BLaER1 treated with 17β-estradiol and CSF1 and Interleukin-3, amounts not matched to agents 10 nM and 100 nM (cell line): Measurements from ENCODE around the gene ABCA7.

Experiments
- H3K27ac ChIP-seq, 11 experiments: shearing (Covaris generic); formaldehyde crosslinking; 2 replicates each; pipeline ENCODE4 v1.8.1; 2022
- H3K27me3 ChIP-seq, 11 experiments: shearing (Covaris generic); formaldehyde crosslinking; 2 replicates each; pipeline ENCODE4 v1.8.1; 2022
- H3K36me3 ChIP-seq, 11 experiments: shearing (Covaris generic); formaldehyde crosslinking; 2 replicates each; pipeline ENCODE4 v1.8.1; 2022
- H3K4me1 ChIP-seq, 10 experiments: shearing (Covaris generic); formaldehyde crosslinking; 2 replicates each; pipeline ENCODE4 v1.8.1; 2022
- H3K4me2 ChIP-seq, 11 experiments: shearing (Covaris generic); formaldehyde crosslinking; 2 replicates each; pipeline ENCODE4 v1.8.1; 2022
- H3K4me3 ChIP-seq, 10 experiments: shearing (Covaris generic); formaldehyde crosslinking; 2 replicates each; pipeline ENCODE4 v1.8.1; 2022
- H3K9ac ChIP-seq, 11 experiments: shearing (Covaris generic); formaldehyde crosslinking; 2 replicates each; pipeline ENCODE4 v1.8.1; 2022
- H3K9me3 ChIP-seq, 11 experiments: shearing (Covaris generic); formaldehyde crosslinking; replicated peaks in 1 of 11; 2 replicates each; pipeline ENCODE4 v1.8.1; 2022
- H4K20me1 ChIP-seq, 11 experiments: shearing (Covaris generic); formaldehyde crosslinking; 2 replicates each; pipeline ENCODE4 v1.8.1; 2022
- Cebpa-rat ChIP-seq, 11 experiments: shearing (Covaris generic); IDR thresholded peaks; 2 replicates each; pipeline ENCODE4 v1.8.1; 2022

ABCA7 gene

DNA sequence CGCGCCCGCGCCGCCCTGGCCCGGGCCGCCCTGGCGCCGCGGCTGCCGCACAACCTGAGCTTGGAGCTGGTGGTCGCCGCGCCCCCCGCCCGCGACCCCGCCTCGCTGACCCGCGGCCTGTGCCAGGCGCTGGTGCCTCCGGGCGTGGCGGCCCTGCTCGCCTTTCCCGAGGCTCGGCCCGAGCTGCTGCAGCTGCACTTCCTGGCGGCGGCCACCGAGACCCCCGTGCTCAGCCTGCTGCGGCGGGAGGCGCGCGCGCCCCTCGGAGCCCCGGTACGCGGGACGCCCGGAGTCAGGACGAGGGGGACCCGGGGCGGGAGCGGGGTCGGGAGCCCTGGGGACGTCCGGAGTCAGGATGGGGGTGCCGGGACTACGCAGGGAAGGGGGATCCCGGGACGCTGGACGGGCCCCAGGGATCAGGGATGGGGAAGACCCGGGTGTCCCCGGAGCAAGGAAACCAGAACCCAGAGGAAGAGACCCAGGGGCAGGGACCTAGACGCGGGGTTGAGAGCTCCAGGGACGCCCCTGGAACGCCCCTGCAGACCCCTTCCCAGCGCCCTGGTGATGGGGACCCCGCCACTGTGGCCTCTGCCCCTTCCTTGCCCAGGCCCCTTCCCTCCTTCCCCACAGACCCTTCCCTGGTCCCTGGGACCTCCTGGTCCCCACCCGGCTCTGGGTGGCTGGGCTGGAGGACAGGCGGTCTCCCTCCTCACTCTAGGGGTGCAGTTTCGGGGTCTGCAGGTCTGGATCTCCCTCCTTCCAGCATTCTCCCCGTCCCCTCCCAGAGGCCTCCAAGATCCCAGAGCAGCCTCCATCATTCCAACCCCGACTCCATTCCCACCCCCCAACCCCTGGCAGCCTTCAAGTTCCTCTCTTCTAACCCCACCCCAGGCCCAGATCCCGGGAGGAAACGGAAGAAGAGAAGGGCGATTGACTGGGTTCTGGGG lies 39.0 kb upstream of the ABCA7 start:
- peak overlapping the region; percentile 31 to 63 (median 46); a peak in 16 of 20 replicates for H3K4me3 ChIP-seq
- no peak overlapping the region for H3K27ac ChIP-seq
- peak overlapping the region; percentile 51 to 90 (median 73) for H3K4me2 ChIP-seq
- H3K9me3 ChIP-seq: no peaks in the 10 kb centered on the region
- peaks cover 76 to 84% (median 81%) of the 10 kb centered on the region in 11 experiments for H3K27me3 ChIP-seq
- peak overlapping the region in 5 of 11 experiments; percentile 9 to 59 (median 32); a peak in 7 of 22 replicates for H3K9ac ChIP-seq
- peaks cover 0 to 77% (median 31%) of the 10 kb centered on the region in 11 experiments; a peak in 20 of 22 replicates for H4K20me1 ChIP-seq
- peaks cover 18 to 25% (median 22%) of the 10 kb centered on the region in 10 experiments for H3K4me1 ChIP-seq
- H3K36me3 ChIP-seq: no peaks in the 10 kb centered on the region
- TF ChIP-seq Cebpa-rat (IDR thresholded peaks at IDR 0.05): no peak

DNA sequence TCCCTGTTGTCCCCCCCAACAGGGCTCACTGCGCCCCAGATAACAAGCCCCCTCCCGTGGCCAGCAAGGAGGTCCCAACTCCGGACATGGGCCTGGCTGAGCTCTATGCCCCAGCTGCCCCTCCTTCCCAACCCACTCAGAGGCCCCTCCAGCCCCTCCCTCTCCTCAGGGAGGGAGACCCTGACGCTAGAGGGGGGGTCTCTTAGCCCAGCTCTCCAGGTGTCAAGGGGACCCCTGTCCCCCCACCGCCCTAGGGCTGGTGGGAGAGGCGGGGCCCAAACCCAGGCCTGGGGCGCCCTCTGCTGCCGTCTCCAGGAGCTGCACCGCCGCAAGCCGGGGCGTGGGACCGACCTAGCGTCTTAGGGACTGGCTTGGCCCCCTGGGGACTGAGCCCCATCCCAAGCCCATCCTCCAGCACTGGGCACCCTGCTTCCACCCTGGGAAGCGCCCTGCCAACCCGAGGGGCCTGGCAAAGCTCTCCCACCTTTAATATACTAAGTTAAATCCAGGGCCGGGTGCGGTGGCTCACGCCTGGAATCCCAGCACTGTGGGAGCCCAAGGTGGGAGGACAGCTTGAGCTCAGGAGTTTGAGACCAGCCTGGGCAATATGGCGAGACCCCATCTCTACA lies 38.3 kb upstream of the ABCA7 start:
- no peaks in the 10 kb centered on the region for H3K9me3 ChIP-seq
- TF ChIP-seq Cebpa-rat (IDR thresholded peaks at IDR 0.05): no peak
- H3K4me2 ChIP-seq: peak overlapping the region in 10 of 11 experiments; percentile 17 to 90 (median 73); a peak in 17 of 22 replicates
- peaks cover 68 to 76% (median 73%) of the 10 kb centered on the region in 11 experiments for H3K27me3 ChIP-seq
- peak overlapping the region in 5 of 10 experiments; percentile 39 to 63 (median 54); a peak in 7 of 20 replicates for H3K4me3 ChIP-seq
- H4K20me1 ChIP-seq: peaks cover 0 to 74% (median 28%) of the 10 kb centered on the region in 11 experiments; a peak in 18 of 22 replicates
- peaks cover 0 to 4% (median 0%) of the 10 kb centered on the region in 11 experiments; a peak in 1 of 22 replicates for H3K36me3 ChIP-seq
- H3K4me1 ChIP-seq: peaks cover 10 to 17% (median 15%) of the 10 kb centered on the region in 10 experiments; a peak in 17 of 20 replicates
- no peak overlapping the region for H3K27ac ChIP-seq
- H3K9ac ChIP-seq: no peak overlapping the region; a peak in 1 of 22 replicates

DNA sequence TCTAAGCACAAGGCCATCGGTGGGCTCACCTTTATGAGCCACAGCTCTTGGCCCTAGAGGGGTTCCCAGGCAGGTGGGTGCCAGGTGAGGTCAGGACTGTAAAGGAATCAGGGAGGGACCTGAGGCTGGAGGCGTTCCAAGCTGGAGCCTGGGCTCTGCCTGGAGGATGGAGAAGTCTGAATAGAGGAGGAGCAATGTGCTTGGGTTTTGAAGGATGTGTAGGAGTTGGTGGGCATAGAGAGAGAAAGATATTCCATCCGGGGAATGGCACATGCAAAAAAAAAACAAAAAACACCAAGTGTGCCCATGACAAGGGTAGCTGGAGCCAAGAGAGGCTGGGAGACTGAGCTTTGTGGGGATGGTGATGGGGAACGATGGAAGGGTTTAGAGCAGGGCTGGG lies 37.3 kb upstream of the ABCA7 start:
- no peak overlapping the region for H3K27ac ChIP-seq
- H3K36me3 ChIP-seq: peaks cover 0 to 12% (median 0%) of the 10 kb centered on the region in 11 experiments; a peak in 3 of 22 replicates
- peaks cover 0 to 78% (median 28%) of the 10 kb centered on the region in 11 experiments; a peak in 18 of 22 replicates for H4K20me1 ChIP-seq
- H3K27me3 ChIP-seq: peaks cover 59 to 67% (median 64%) of the 10 kb centered on the region in 11 experiments
- H3K4me2 ChIP-seq: no peak overlapping the region
- H3K4me3 ChIP-seq: no peak overlapping the region
- H3K9ac ChIP-seq: no peak overlapping the region
- no peaks in the 10 kb centered on the region for H3K9me3 ChIP-seq
- peaks cover 10 to 16% (median 15%) of the 10 kb centered on the region in 10 experiments; a peak in 14 of 20 replicates for H3K4me1 ChIP-seq
- TF ChIP-seq Cebpa-rat (IDR thresholded peaks at IDR 0.05): no peak

DNA sequence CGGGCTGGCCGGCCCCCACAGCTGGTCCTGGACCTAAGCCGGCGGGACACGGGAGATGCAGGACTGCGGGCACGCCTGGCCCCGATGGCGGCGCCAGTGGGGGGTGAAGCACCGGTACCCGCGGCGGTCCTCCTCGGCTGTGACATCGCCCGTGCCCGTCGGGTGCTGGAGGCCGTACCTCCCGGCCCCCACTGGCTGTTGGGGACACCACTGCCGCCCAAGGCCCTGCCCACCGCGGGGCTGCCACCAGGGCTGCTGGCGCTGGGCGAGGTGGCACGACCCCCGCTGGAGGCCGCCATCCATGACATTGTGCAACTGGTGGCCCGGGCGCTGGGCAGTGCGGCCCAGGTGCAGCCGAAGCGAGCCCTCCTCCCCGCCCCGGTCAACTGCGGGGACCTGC lies 36.6 kb upstream of the ABCA7 start:
- Histone ChIP-seq H3K36me3 (peaks cover 0 to 12% (median 0%) of the 10 kb centered on the region in 11 experiments; a peak in 6 of 22 replicates), H3K4me1 (peaks cover 10 to 16% (median 15%) of the 10 kb centered on the region in 10 experiments; a peak in 14 of 20 replicates), H3K4me3 (no peak overlapping the region), H3K9me3 (no peaks in the 10 kb centered on the region), H3K9ac (no peak overlapping the region), H3K27ac (no peak overlapping the region), H3K27me3 (peaks cover 52 to 60% (median 57%) of the 10 kb centered on the region in 11 experiments), H4K20me1 (peaks cover 0 to 72% (median 25%) of the 10 kb centered on the region in 11 experiments; a peak in 18 of 22 replicates), H3K4me2 (no peak overlapping the region)
- no peak for TF ChIP-seq Cebpa-rat (IDR thresholded peaks at IDR 0.05)

DNA sequence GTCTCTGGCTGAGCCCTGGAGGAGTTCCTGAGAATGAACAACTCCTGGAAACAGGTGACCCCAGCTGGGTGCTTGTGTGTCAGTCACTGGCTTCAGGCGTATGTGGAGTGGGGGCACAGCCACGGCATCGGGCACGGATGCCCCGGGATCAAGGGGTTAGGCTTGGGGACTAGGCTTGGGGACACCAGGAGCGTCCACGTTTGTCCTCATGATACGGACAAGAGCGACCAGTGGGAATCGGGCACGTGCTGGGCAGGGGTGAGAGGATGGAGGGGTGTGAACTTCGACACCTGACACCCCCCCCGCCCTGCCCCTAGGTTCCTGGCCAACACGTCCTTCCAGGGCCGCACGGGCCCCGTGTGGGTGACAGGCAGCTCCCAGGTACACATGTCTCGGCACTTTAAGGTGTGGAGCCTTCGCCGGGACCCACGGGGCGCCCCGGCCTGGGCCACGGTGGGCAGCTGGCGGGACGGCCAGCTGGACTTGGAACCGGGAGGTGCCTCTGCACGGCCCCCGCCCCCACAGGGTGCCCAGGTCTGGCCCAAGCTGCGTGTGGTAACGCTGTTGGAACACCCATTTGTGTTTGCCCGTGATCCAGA lies 35.6 kb upstream of the ABCA7 start:
- Histone ChIP-seq H3K4me2 (no peak overlapping the region), H3K4me3 (no peak overlapping the region), H3K4me1 (peaks cover 10 to 16% (median 15%) of the 10 kb centered on the region in 10 experiments; a peak in 14 of 20 replicates), H3K9me3 (no peaks in the 10 kb centered on the region), H3K27ac (no peak overlapping the region), H3K36me3 (peaks cover 6 to 23% (median 10%) of the 10 kb centered on the region in 11 experiments), H3K27me3 (peaks cover 42 to 50% (median 47%) of the 10 kb centered on the region in 11 experiments), H3K9ac (no peak overlapping the region), H4K20me1 (peaks cover 0 to 74% (median 30%) of the 10 kb centered on the region in 11 experiments; a peak in 20 of 22 replicates)
- no peak for TF ChIP-seq Cebpa-rat (IDR thresholded peaks at IDR 0.05)

DNA sequence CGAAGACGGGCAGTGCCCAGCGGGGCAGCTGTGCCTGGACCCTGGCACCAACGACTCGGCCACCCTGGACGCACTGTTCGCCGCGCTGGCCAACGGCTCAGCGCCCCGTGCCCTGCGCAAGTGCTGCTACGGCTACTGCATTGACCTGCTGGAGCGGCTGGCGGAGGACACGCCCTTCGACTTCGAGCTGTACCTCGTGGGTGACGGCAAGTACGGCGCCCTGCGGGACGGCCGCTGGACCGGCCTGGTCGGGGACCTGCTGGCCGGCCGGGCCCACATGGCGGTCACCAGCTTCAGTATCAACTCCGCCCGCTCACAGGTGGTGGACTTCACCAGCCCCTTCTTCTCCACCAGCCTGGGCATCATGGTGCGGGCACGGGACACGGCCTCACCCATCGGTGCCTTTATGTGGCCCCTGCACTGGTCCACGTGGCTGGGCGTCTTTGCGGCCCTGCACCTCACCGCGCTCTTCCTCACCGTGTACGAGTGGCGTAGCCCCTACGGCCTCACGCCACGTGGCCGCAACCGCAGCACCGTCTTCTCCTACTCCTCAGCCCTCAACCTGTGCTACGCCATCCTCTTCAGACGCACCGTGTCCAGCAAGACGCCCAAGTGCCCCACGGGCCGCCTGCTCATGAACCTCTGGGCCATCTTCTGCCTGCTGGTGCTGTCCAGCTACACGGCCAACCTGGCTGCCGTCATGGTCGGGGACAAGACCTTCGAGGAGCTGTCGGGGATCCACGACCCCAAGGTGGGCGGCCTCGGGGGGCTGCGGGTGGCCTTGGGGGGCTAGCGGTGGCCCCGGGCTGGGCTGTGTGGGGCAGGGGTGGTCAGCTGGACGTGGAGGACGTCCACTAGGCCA lies 34.9 kb upstream of the ABCA7 start:
- Histone ChIP-seq H3K4me2 (no peak overlapping the region), H3K36me3 (peaks cover 14 to 30% (median 17%) of the 10 kb centered on the region in 11 experiments), H3K4me3 (no peak overlapping the region), H4K20me1 (peaks cover 5 to 81% (median 37%) of the 10 kb centered on the region in 11 experiments; a peak in 21 of 22 replicates), H3K4me1 (peaks cover 10 to 16% (median 15%) of the 10 kb centered on the region in 10 experiments; a peak in 14 of 20 replicates), H3K27me3 (peaks cover 34 to 42% (median 39%) of the 10 kb centered on the region in 11 experiments), H3K9ac (no peak overlapping the region), H3K9me3 (no peaks in the 10 kb centered on the region), H3K27ac (no peak overlapping the region)
- TF ChIP-seq Cebpa-rat (IDR thresholded peaks at IDR 0.05): no peak

DNA sequence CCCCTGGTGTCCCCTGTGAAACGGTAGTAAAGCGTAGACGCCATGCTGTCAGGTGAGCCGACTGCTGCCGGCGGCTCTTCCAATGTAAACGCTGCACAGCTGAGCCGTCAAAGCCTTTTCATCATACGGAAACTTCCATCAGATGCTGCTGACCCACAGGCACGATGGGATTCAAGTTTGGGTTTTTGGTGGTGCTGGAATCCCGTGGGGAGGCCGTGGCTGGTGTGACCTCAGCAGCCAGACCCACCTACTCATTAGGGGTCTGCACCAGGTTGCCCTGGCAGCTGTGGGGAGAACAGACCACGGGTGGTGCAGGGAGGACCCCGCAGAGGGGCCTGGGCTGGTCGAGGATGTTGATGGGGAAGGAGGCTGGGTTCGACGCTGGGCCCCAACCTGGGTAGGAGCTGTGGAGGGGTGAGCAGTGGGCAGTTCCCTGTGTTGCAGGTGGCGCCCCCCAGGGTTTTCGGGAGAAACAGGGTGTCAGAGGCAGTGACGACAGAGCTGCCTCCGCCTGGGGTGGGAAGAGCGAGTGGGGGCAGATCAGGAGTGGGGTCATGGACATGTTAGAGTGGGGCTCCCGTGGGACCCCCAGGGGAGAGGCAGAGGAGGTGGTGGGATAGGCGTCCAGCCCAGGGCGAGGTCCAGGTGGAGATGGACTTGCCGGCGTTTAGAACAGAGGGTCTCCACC lies 33.1 kb upstream of the ABCA7 start:
- TF ChIP-seq Cebpa-rat (IDR thresholded peaks at IDR 0.05): no peak
- Histone ChIP-seq H3K4me3 (no peak overlapping the region), H3K4me1 (no peaks in the 10 kb centered on the region; a peak in 1 of 20 replicates), H3K9ac (no peak overlapping the region), H3K27me3 (peaks cover 16 to 24% (median 21%) of the 10 kb centered on the region in 11 experiments), H3K4me2 (no peak overlapping the region), H3K36me3 (peaks cover 24 to 46% (median 28%) of the 10 kb centered on the region in 11 experiments), H3K27ac (no peak overlapping the region), H4K20me1 (peaks cover 13 to 81% (median 34%) of the 10 kb centered on the region in 11 experiments; a peak in 21 of 22 replicates), H3K9me3 (no peaks in the 10 kb centered on the region)
